ENCODE results near the gene SCRN2. TPM values are rescaled to one million over a fixed set of nuclear protein-coding genes. Genes with fewer than 3 reads are reported as not detected.

The SCRN2 gene
- total and polyA plus RNA-seq, 2 of the 13 experiments (the other 11 are each of a cell fraction or from before 2014, with no cell fraction given) = 21.7 to 29.5 TPM

DNA sequence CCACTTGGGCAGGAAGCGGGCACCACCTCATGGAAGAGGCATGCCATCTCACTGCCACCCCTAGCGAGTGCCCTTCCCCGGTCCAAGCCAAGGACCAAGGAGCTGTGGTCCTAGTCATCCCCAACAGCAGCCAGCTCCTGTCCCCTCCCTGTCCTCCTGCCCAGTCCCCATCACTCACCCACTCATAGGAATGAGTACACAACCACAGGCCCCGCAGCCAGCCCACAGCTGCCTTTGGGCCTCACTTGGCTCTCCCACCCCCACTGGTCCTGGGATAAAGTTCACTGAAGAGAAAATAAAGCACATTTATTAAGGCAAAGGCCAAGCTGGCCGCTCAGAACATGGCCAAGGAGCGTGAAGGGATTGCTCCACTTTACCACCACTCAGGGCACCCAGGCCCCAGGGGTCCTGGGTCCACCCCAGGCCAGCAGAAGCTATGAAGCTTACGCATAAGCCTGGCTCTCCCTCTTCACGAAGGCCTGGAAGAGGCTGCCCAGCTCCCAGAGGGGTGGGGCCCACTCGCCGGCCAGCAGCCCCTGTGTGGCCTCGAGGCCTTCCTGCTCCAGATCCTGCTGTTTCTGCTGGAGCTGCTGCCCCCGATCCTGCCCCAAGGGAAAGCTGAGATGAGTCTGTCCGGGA, 3.6 kb downstream of the SCRN2 start (continued):
- TF ChIP-seq NONO (IDR thresholded peaks at IDR 0.05) (no peak), NONO (CRISPR knock-in tag; conservative IDR thresholded peaks at IDR 0.05) (no peak), HOXA5 (CRISPR knock-in tag; IDR thresholded peaks at IDR 0.05) (no peak), SOX6 (IDR thresholded peaks at IDR 0.05) (no peak), SOX6 (CRISPR knock-in tag; IDR thresholded peaks at IDR 0.05) (peak; percentile 37; the same call in 1 of the 2 replicates), EHMT2 (IDR thresholded peaks at IDR 0.05; ENCODE audit: borderline replicate concordance, low read depth, low read length) (no peak), ZNF639 (CRISPR knock-in tag; conservative IDR thresholded peaks at IDR 0.05) (no peak), POLR2G (IDR thresholded peaks at IDR 0.05; ENCODE audit: low read depth, low read length) (0 out of 2 replicates have a peak, but pooled peaks have one; percentile 35), XRCC5 (optimal IDR thresholded peaks at IDR 0.05; ENCODE audit: low read length) (peak; percentile 30), ZNF564 (CRISPR knock-in tag; IDR thresholded peaks at IDR 0.05) (no peak), PAXIP1 (CRISPR knock-in tag; conservative IDR thresholded peaks at IDR 0.05) (peak; percentile 71), CENPT (CRISPR knock-in tag; IDR thresholded peaks at IDR 0.05; ENCODE audit: low read depth) (no peak), HNF4G (IDR thresholded peaks at IDR 0.05; ENCODE audit: borderline replicate concordance, low read depth, low read length) (peak; percentile 59), HNF4G (CRISPR knock-in tag; IDR thresholded peaks at IDR 0.05; ENCODE audit: borderline replicate concordance, low read depth) (no peak), ZNF552 (CRISPR knock-in tag; IDR thresholded peaks at IDR 0.05; ENCODE audit: borderline replicate concordance) (no peak), HNRNPL (IDR thresholded peaks at IDR 0.05; ENCODE audit: low read depth, low read length) (peak; percentile 63; the same call in 1 of the 2 replicates), HNRNPUL1 (IDR thresholded peaks at IDR 0.05; ENCODE audit: low read depth, low read length) (no peak), E2F2 (CRISPR knock-in tag; IDR thresholded peaks at IDR 0.05; ENCODE audit: borderline replicate concordance) (no peak), HNF4A (CRISPR knock-in tag; IDR thresholded peaks at IDR 0.05) (peak; percentile 63), SRSF1 (optimal IDR thresholded peaks at IDR 0.05; ENCODE audit: low read depth, low read length) (peak; percentile 77), ZBTB7B (CRISPR knock-in tag; IDR thresholded peaks at IDR 0.05) (0 out of 2 replicates have a peak, but pooled peaks have one; percentile 40)
- TF ChIP-seq, protein P1, sequence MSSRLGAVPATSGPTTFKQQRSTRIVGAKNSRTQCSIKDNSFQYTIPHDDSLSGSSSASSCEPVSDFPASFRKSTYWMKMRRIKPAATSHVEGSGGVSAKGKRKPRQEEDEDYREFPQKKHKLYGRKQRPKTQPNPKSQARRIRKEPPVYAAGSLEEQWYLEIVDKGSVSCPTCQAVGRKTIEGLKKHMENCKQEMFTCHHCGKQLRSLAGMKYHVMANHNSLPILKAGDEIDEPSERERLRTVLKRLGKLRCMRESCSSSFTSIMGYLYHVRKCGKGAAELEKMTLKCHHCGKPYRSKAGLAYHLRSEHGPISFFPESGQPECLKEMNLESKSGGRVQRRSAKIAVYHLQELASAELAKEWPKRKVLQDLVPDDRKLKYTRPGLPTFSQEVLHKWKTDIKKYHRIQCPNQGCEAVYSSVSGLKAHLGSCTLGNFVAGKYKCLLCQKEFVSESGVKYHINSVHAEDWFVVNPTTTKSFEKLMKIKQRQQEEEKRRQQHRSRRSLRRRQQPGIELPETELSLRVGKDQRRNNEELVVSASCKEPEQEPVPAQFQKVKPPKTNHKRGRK (CRISPR knock-in tag; IDR thresholded peaks at IDR 0.05) = no peak
- TF ChIP-seq, protein P2, sequence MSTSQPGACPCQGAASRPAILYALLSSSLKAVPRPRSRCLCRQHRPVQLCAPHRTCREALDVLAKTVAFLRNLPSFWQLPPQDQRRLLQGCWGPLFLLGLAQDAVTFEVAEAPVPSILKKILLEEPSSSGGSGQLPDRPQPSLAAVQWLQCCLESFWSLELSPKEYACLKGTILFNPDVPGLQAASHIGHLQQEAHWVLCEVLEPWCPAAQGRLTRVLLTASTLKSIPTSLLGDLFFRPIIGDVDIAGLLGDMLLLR (CRISPR knock-in tag; IDR thresholded peaks at IDR 0.05) = peak; percentile 45; the same call in 1 of the 2 replicates

All from HepG2 (cell line).